Fibroblast of villous mesenchyme (primary cell): ENCODE measurements around the gene SCT. TPM values are rescaled to one million over a fixed set of nuclear protein-coding genes. Genes with fewer than 3 reads are reported as not detected.
A peak's percentile ranks its signal among the peaks of the same experiment; 100 is the strongest.

Experiments used
- DNase-seq: peaks from one replicate; pipeline ENCODE4 v3.0.0-alpha.2; 2010; ENCODE audit warnings: low read depth
- H3K4me3 ChIP-seq: 2 replicates; pipeline ENCODE4 v1.5.1; 2011; ENCODE audit warnings: low read depth, mild to moderate bottlenecking, low read length
- CTCF ChIP-seq: IDR thresholded peaks from 2 replicates; pipeline ENCODE4 v1.5.1; 2012; ENCODE audit warnings: low read depth, mild to moderate bottlenecking, low read length; ENCODE audit not compliant: insufficient read depth
- total RNA-seq: library from RNA; depleted of rRNA; stranded (reverse); fragments of >200 nt; gene quantifications from 2 replicates; pipeline ENCODE4 v1.2.3, GENCODE V29; 2012

SCT gene
- total RNA-seq, 1 donor = not detected

- H3K4me3 ChIP-seq = no peak overlapping the region
- TF ChIP-seq CTCF = no peak
- no peak for DNase-seq
Observed at GRCh38 chr11:617199-617911, 9.6 kb downstream of the SCT start.

GRCh38 chr11:616320-617198 is 10.4 kb downstream of the SCT start:
- peak overlapping the region; percentile 80 for H3K4me3 ChIP-seq
- TF ChIP-seq CTCF = no peak
- DNase-seq = no peak

- H3K4me3 ChIP-seq = peak within 1 kb of the TSS; percentile 80
- peak; percentile 93 for DNase-seq
- TF ChIP-seq CTCF = no peak
Observed at GRCh38 chr11:615504-616319, 11.3 kb downstream of the SCT start, which contains the start of gene IRF7. TSS of gene IRF7 (minus strand) at chr11:615950. CDS start at chr11:615364, 586 bp downstream.

GRCh38 chr11:614623-615503 is 12.1 kb downstream of the SCT start:
- peak overlapping the region; percentile 80 for H3K4me3 ChIP-seq
- TF ChIP-seq CTCF = no peak
- DNase-seq = no peak

GRCh38 chr11:614021-614622 is 12.9 kb downstream of the SCT start:
- DNase-seq = no peak
- H3K4me3 ChIP-seq = no peak overlapping the region
- TF ChIP-seq CTCF = no peak
